ENCODE data around the gene PHETA2. TPM values are rescaled to one million over a fixed set of nuclear protein-coding genes. Genes with fewer than 3 reads are reported as not detected.

Gene PHETA2
- total and polyA plus RNA-seq, 2 of the 8 experiments (the other 6 are each of a cell fraction or from before 2014, with no cell fraction given) = 7.4 to 7.6 TPM

- TF ChIP-seq HDAC6 (IDR thresholded peaks at IDR 0.05; ENCODE audit: low read depth, low read length) (no peak), SRF (IDR thresholded peaks at IDR 0.05; ENCODE audit: low read depth, low read length) (no peak)
These were observed 10.8 kb downstream of the PHETA2 start (continued) for GRCh38 chr22:42084874-42085273.

Data from H1 (cell line).